ENCODE measurements around the gene AFDN. TPM values are rescaled to one million over a fixed set of nuclear protein-coding genes. Genes with fewer than 3 reads are reported as not detected.

The AFDN gene
- total RNA-seq, 1 donor from 2014 or later: 357 TPM

GRCh38 chr6:168017629-168018028 is 190.9 kb downstream of the AFDN start:
- peaks cover 18% of the 10 kb centered on the region for H3K9me3 Mint-ChIP-seq
- no peaks in the 10 kb centered on the region for H3K79me2 ChIP-seq (ENCODE audit: low read depth)
- no peak overlapping the region for H3K27ac Mint-ChIP-seq
- no peak overlapping the region for H3K4me3 ChIP-seq
- peaks cover 3% of the 10 kb centered on the region for H3K4me1 Mint-ChIP-seq
- H2AFZ ChIP-seq (replicated peaks): peak overlapping the region; percentile 13
- H3K4me2 ChIP-seq: no peak overlapping the region
- H3K36me3 Mint-ChIP-seq: no peaks in the 10 kb centered on the region
- H3K27me3 ChIP-seq: no peaks in the 10 kb centered on the region
- H3K4me1 ChIP-seq: peaks cover 5% of the 10 kb centered on the region
- no peaks in the 10 kb centered on the region for H4K20me1 ChIP-seq (ENCODE audit: low read depth)
- H3K4me3 Mint-ChIP-seq: no peak overlapping the region
- no peak for TF ChIP-seq EZH2 (IDR thresholded peaks at IDR 0.05)
- no peak overlapping the region for H3K27ac ChIP-seq
- H3K9me3 ChIP-seq (ENCODE audit: low read depth): no peaks in the 10 kb centered on the region
- H3K9ac ChIP-seq: no peak overlapping the region
- no peaks in the 10 kb centered on the region for H3K36me3 ChIP-seq
- no peaks in the 10 kb centered on the region for H3F3A ChIP-seq (ENCODE audit: low read depth)
- peaks cover 2% of the 10 kb centered on the region for H3K27me3 Mint-ChIP-seq (ENCODE audit: insufficient read depth, low read depth)
- no peak for DNase-seq (ENCODE audit: low spot score)

- Histone ChIP-seq H3K27ac (no peak overlapping the region), H3F3A (ENCODE audit: low read depth) (no peaks in the 10 kb centered on the region), H4K20me1 (ENCODE audit: low read depth) (no peaks in the 10 kb centered on the region), H2AFZ (replicated peaks) (no peak overlapping the region), H3K27me3 (no peaks in the 10 kb centered on the region), H3K9me3 (ENCODE audit: low read depth) (no peaks in the 10 kb centered on the region), H3K4me3 (no peak overlapping the region), H3K4me1 (peaks cover 5% of the 10 kb centered on the region), H3K4me2 (no peak overlapping the region), H3K79me2 (ENCODE audit: low read depth) (no peaks in the 10 kb centered on the region), H3K36me3 (no peaks in the 10 kb centered on the region), H3K9ac (no peak overlapping the region)
- H3K36me3 Mint-ChIP-seq: no peaks in the 10 kb centered on the region
- peaks cover 3% of the 10 kb centered on the region for H3K4me1 Mint-ChIP-seq
- TF ChIP-seq CTCF (IDR thresholded peaks at IDR 0.05): no peak
- TF ChIP-seq EZH2phosphoT487 (IDR thresholded peaks at IDR 0.05): no peak
- TF ChIP-seq EZH2 (IDR thresholded peaks at IDR 0.05): no peak
- H3K27me3 Mint-ChIP-seq (ENCODE audit: insufficient read depth, low read depth): peaks cover 2% of the 10 kb centered on the region
- H3K9me3 Mint-ChIP-seq: peaks cover 18% of the 10 kb centered on the region
- H3K4me3 Mint-ChIP-seq: no peak overlapping the region
- no peak overlapping the region for H3K27ac Mint-ChIP-seq
- no peak for DNase-seq (ENCODE audit: low spot score)
Observed at GRCh38 chr6:168018664-168019063, 192.0 kb downstream of the AFDN start.

- Mint-ChIP-seq H3K4me3 (no peak overlapping the region), H3K27me3 (ENCODE audit: insufficient read depth, low read depth) (peaks cover 2% of the 10 kb centered on the region), H3K27ac (no peak overlapping the region), H3K4me1 (peaks cover 3% of the 10 kb centered on the region), H3K36me3 (no peaks in the 10 kb centered on the region), H3K9me3 (peaks cover 17% of the 10 kb centered on the region)
- Histone ChIP-seq H3F3A (ENCODE audit: low read depth) (no peaks in the 10 kb centered on the region), H3K9me3 (ENCODE audit: low read depth) (no peaks in the 10 kb centered on the region), H3K27me3 (no peaks in the 10 kb centered on the region), H3K79me2 (ENCODE audit: low read depth) (no peaks in the 10 kb centered on the region), H3K27ac (no peak overlapping the region), H3K36me3 (no peaks in the 10 kb centered on the region), H3K9ac (no peak overlapping the region), H3K4me1 (peaks cover 5% of the 10 kb centered on the region), H4K20me1 (ENCODE audit: low read depth) (no peaks in the 10 kb centered on the region), H3K4me2 (no peak overlapping the region), H3K4me3 (no peak overlapping the region), H2AFZ (replicated peaks) (no peak overlapping the region)
- no peak for DNase-seq (ENCODE audit: low spot score)
- TF ChIP-seq EZH2 (IDR thresholded peaks at IDR 0.05) (no peak), CTCF (IDR thresholded peaks at IDR 0.05) (no peak), EZH2phosphoT487 (IDR thresholded peaks at IDR 0.05) (no peak)
Observed at GRCh38 chr6:168020242-168020641, 193.5 kb downstream of the AFDN start.

- Histone ChIP-seq H3K27ac (no peak overlapping the region), H3F3A (ENCODE audit: low read depth) (no peaks in the 10 kb centered on the region), H3K4me2 (no peak overlapping the region), H4K20me1 (ENCODE audit: low read depth) (no peaks in the 10 kb centered on the region), H3K9me3 (ENCODE audit: low read depth) (no peaks in the 10 kb centered on the region), H3K27me3 (no peaks in the 10 kb centered on the region), H3K79me2 (ENCODE audit: low read depth) (no peaks in the 10 kb centered on the region), H3K4me3 (no peak overlapping the region), H3K9ac (no peak overlapping the region), H3K4me1 (peaks cover 1% of the 10 kb centered on the region), H2AFZ (replicated peaks) (no peak overlapping the region), H3K36me3 (no peaks in the 10 kb centered on the region)
- H3K4me3 Mint-ChIP-seq: no peak overlapping the region
- no peak overlapping the region for H3K27ac Mint-ChIP-seq
- H3K9me3 Mint-ChIP-seq: peaks cover 11% of the 10 kb centered on the region
- no peak for TF ChIP-seq CTCF (IDR thresholded peaks at IDR 0.05)
- TF ChIP-seq EZH2phosphoT487 (IDR thresholded peaks at IDR 0.05): no peak
- TF ChIP-seq EZH2 (IDR thresholded peaks at IDR 0.05): no peak
- no peaks in the 10 kb centered on the region for H3K36me3 Mint-ChIP-seq
- no peak for DNase-seq (ENCODE audit: low spot score)
- no peaks in the 10 kb centered on the region for H3K27me3 Mint-ChIP-seq (ENCODE audit: insufficient read depth, low read depth)
- peaks cover under 1% of the 10 kb centered on the region for H3K4me1 Mint-ChIP-seq
Observed at GRCh38 chr6:168021581-168021980, 194.9 kb downstream of the AFDN start.

Other genes with a start within 250 kb of the AFDN start
- 1.2 and 1.5 TPM in 2 replicates for gene KIF25, start 170.8 kb downstream of the AFDN start, total RNA-seq (ENCODE audit: low replicate concordance)

Measured in neural progenitor cell (in vitro differentiated cells).